Motor neuron (in vitro differentiated cells): Measurements from ENCODE around the gene TMEM242. TPM values are rescaled to one million over a fixed set of nuclear protein-coding genes. Genes with fewer than 3 reads are reported as not detected.
"Not testable (repeated sequence)": the region's sequence is repeated elsewhere in the genome, so short reads cannot be mapped to it uniquely, and the experiment has no call there.

ENCODE experiments used
- ATAC-seq, 8 experiments: fragments of 200-7000 bp; cut with Tn5 transposase; replicated peaks in 6 of 8; 2 replicates each; pipeline ENCODE4 v1.8.0; 2021; ENCODE audit warnings: mild to moderate bottlenecking in 8 of 8, moderate library complexity in 8 of 8
- H3K27ac ChIP-seq, 2 donors: fragments of 250-450 bp; sonication (Bioruptor Pico); 2 replicates each; pipeline ENCODE4 v1.9.0; 2021; ENCODE audit warnings: antibody characterized with exemption in 2 of 2, mild to moderate bottlenecking in 2 of 2, moderate library complexity in 1 of 2
- H3K4me1 ChIP-seq, 2 donors: fragments of 250-450 bp; sonication (Bioruptor Pico); replicated peaks in 1 of 2; 2 replicates each; pipeline ENCODE4 v1.6.1; 2021; ENCODE audit warnings: antibody characterized with exemption in 2 of 2, mild to moderate bottlenecking in 2 of 2, moderate library complexity in 1 of 2
- H3K4me3 ChIP-seq, 5 donors: fragments of 250-450 bp; sonication (Bioruptor Pico); 2 replicates each; pipeline ENCODE4 v1.9.0; 2021; ENCODE audit warnings: antibody characterized with exemption in 5 of 5, mild to moderate bottlenecking in 5 of 5, moderate library complexity in 4 of 5
- WGBS, 10 experiments: fragments of 450-650 bp; shearing (Covaris generic); methylation state at CpG; one replicate each; pipeline ENCODE4 v1.0.0; 2022; 5-methylcytosine and 5-hydroxymethylcytosine counted together
- in situ Hi-C, 9 experiments: fragments of 400-800 bp; cut with MboI; loops; one replicate each; pipeline ENCODE4 v1.15.0; 2021; ENCODE audit warnings: low sequenced_read_pairs in 9 of 9, low pct_unique_long_range_greater_than_20kb in 2 of 9; ENCODE audit not compliant: unreplicated experiment in 9 of 9
- total RNA-seq, 8 experiments: library from RNA; unstranded; fragments of 300-600 nt; gene quantifications; 2 replicates each; pipeline versions ENCODE4 v1.2.3 to v1.2.4, GENCODE V29; 2022

The TMEM242 gene
- 10 to 100 TPM in 7 of 8 experiments, 1 to 10 TPM in 1; 9.6 to 16.9 (median 11.5) TPM for total RNA-seq

DNA sequence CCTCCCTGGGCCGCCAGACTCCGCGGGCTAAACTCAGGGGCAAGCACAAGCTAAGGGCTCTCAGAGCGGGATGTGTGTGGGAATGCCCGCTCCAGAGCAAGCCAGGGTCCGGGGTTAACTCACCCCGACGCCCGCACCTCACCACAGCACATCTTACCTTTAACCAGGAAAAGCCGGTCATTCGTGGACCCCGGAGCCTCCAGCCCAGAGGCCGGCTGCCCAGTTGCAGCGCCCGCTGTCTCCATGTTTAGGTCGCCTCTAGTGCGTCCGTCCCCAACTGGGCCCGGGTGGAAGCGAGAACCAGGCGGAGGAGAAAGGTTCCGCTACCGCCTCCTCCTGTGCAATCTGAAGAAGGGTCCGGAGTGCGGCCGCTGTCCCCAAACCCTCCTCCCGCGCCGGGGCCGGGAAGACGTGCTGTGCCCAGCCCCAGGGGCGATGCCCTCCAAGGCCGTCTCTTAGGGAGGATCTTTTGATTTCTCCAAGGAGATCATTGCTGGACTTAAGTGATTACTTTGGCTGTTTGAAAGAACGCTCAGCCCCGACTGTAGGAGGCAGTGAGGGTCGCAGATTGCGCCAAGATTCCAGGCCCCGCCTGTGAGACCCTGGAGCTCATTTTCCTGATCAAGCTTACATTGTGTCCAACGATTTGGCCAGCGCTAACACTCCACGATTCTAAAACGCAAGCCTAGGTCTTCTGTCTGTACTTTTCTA lies at the start of gene TMEM242:
TSS of gene TMEM242 (minus strand) at position 265 of the 711 bp plus-strand sequence. CDS start at position 245, 20 bp downstream.
- Histone ChIP-seq H3K4me1 (peaks cover 3 to 14% of the 10 kb centered on the region in 2 donors), H3K27ac (peak within 1 kb of the TSS; percentile 86 to 89), H3K4me3 (peak within 1 kb of the TSS; percentile 70 to 97 (median 83))
- 0 to 7% (median 1%) methylated on average over 1 to 14 of the region's 42 CpGs; no CpG with 5 or more reads in 4 of the 10 experiments for WGBS, 10 experiments
- in situ Hi-C loops = loop anchor here in 1 of 9 experiments (25.0 kb wide), 1 partner anchor 739 kb away; no protein-coding TSS in a partner anchor
- peak; percentile 91 to 96 (median 94) for ATAC-seq

DNA sequence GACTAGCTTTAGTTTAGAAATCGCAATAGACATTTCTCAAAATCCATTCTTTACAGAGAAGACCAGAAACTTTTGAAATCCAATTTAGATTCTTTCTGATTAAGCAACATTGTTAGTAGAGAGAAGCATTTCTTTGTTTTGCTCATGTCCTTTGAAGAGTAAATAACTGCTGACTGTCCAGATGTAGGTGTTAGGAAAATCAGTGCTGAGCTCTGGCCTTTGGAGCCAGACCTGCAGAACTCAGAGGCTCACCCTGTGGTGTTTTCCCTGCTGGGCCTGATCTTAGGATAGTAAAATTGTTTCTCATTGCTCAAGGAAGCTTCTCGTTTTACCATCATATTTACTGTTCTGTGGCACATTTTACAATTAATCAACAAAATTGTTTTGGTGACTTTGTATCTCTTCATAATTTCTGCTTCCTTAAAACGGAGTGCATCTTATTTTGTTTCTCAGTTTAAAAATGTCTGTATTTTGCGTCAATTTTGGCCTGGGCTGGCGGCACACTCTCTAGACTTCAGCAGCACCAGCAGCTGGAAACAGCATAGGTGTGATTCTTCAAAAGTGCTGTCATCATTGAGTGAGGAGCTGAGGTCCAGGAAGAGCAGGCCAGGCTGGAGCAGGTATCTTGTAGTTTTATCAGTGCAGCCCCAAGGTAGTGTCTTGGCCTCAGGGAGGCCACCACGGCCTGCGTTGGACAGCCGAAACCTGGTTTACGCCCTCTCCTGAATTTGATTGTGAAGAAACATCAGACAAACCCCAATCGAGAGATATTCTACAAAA lies 49.4 kb upstream of the TMEM242 start:
- no peak overlapping the region for H3K27ac ChIP-seq
- no peak overlapping the region for H3K4me3 ChIP-seq
- ATAC-seq = no peak
- in situ Hi-C loops = no loop called here
- WGBS, 10 experiments = 72 to 100% (median 86%) methylated on average over 2 to 10 of the region's 10 CpGs; no CpG with 5 or more reads in 1 of the 10 experiments
- H3K4me1 ChIP-seq = peaks cover 3 to 5% of the 10 kb centered on the region in 2 donors

DNA sequence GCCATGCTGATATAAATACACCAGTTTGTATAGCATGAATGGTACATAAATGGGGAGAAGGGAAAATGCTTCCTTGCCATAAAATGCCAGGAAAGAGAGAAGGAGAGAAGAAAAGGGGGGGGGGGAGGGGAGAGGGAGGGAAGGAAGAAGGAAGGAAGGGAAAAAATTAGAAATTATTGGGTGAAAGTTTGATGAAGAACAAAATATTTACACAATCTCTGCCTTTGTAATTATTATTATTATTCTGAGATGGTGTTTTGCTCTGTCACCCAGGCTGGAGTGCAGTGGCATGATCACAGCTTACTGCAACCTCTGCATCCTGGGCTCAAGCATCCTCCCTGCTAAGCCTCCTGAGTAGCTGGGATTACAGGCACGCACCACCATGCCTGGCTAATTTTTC lies 47.4 kb upstream of the TMEM242 start:
- in situ Hi-C loops = no loop called here
- ATAC-seq = no peak
- no peak overlapping the region for H3K4me3 ChIP-seq
- no peak overlapping the region for H3K27ac ChIP-seq
- H3K4me1 ChIP-seq = peaks cover 3 to 5% of the 10 kb centered on the region in 2 donors
- WGBS, 10 experiments = 50 to 100% methylated on average over 1 of the region's 1 CpG; no CpG with 5 or more reads in 8 of the 10 experiments

DNA sequence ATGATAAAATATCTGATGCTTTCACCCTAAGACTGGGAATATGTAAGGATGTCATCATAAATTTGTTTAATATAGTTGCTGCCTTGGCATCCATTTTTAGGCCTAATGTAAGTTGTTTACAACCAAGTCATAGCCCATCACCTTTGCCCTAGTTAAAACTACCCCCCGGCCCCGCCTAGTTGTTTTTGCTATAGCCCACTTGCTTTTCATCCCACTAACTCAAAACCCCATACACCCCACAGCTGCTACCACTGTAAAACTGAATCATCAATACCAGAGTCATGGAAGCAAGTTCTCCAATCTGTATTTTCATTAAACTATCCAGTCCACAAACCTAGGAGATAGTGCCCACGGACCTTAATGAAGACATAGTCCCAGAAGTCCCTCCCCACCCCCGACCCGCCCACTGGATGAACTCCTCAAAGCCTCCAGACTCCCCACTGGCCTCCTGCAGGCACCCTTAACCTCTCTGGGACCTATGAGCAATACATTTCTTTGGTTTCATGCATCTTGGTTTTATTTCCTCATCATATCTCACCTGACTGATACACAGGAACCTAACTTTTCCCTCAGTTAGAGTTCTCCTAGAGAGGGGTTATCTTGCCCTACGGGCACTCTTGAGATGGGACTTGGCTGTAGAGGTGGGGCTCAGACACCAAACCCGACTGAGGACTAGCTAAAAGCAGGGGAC lies 45.2 kb upstream of the TMEM242 start:
- WGBS, 10 experiments = 0 to 94% (median 46%) methylated on average over 1 to 4 of the region's 7 CpGs; no CpG with 5 or more reads in 3 of the 10 experiments
- ATAC-seq = no peak
- H3K4me3 ChIP-seq = no peak overlapping the region
- in situ Hi-C loops = no loop called here
- no peaks in the 10 kb centered on the region for H3K4me1 ChIP-seq
- no peak overlapping the region for H3K27ac ChIP-seq

DNA sequence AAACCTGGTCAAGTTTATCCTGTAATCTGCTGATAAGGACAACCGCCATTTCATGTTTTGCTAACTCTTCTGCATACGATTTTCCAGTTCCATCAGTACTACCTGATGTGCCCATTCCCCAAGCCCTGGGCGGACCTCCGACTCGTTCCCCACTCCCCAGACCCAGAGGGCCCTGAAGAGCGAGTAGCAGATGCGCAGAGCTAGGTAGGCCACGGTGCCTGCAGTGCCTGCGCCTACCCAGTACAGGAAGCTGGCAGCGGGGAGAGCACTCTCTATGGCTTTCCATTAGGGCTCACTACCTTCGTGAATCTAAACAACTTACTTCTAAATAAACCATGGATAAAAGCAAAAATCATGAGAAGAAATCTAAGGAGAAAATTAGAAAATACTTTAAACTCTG lies 43.3 kb upstream of the TMEM242 start:
- WGBS, 10 experiments = 62 to 100% (median 83%) methylated on average over 2 to 11 of the region's 11 CpGs
- Histone ChIP-seq H3K4me1 (no peaks in the 10 kb centered on the region), H3K4me3 (no peak overlapping the region), H3K27ac (no peak overlapping the region)
- in situ Hi-C loops = no loop called here
- no peak for ATAC-seq

DNA sequence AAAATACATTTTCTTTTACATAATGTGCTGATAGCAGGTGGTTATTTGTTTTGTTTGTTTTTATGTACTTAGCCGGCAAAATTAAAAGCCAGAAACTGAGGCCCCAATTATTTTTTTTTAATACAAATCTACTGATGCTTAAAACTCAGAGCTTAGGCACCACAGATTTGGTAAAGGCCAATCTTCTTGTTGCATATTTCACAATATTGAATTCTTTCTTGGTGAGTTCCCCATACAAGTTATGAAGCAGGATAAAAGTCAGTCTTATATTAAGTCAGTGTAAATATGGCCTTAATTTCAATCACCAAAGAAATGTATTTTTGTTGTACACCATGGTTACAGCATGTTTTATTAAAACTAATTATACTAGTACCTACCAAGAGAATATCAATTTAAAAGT lies 41.4 kb upstream of the TMEM242 start:
- Histone ChIP-seq H3K4me3 (no peak overlapping the region), H3K4me1 (no peaks in the 10 kb centered on the region), H3K27ac (no peak overlapping the region)
- WGBS, 10 experiments = 67 to 100% (median 94%) methylated on average over 1 of the region's 1 CpG; no CpG with 5 or more reads in 1 of the 10 experiments
- no peak for ATAC-seq
- in situ Hi-C loops = no loop called here

DNA sequence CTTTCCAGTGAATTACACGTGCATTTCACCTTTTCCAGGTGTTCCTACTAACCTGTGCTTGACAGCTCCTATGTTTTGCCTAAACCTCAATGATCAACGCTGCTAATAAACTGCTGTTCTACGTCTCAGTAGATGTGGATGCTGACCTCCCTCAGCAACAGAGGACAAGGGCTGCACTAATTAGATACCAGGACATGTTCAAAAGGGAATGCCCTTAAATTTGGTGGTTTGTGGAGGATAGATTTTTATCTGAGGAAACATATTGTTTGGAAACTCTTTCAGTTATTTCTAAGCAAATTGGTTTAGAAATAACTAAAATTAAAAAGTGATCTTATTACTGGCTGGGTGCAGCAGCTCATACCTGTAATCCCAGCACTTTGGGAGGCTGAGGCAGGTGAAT lies 38.6 kb upstream of the TMEM242 start:
- peaks cover 0 to 5% of the 10 kb centered on the region in 2 donors for H3K4me1 ChIP-seq

DNA sequence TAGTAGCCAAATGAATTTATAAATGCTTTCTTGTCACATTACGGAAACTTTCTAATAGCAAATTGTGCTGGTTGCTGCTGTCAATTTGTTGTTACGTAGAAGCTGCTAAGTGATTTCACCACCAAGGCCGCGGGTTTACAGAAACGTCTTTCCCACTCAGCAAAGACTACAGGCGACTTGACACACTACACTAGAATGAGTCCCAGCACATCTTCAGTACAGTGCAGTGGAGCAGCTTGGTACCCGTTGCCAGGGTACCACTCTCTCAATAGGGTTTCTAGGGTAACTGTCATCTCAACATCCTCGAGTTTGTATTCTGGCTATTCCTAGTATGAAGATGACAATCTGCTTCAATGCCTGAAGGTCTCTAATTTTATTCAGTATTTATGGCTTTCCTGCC lies 35.0 kb upstream of the TMEM242 start:
- H3K27ac ChIP-seq = no peak overlapping the region
- WGBS, 10 experiments = 60 to 95% (median 83%) methylated on average over 1 to 8 of the region's 8 CpGs; no CpG with 5 or more reads in 2 of the 10 experiments
- ATAC-seq = peak in 1 of 8 experiments; percentile 50
- in situ Hi-C loops = no loop called here
- no peak overlapping the region for H3K4me3 ChIP-seq
- peaks cover 0 to 5% of the 10 kb centered on the region in 2 donors for H3K4me1 ChIP-seq

More for the DNA sequence above, 38.6 kb upstream of the TMEM242 start:
- Histone ChIP-seq H3K27ac (no peak overlapping the region), H3K4me3 (no peak overlapping the region)
- in situ Hi-C loops = no loop called here
- ATAC-seq = no peak
- WGBS, 10 experiments = 30 to 93% (median 80%) methylated on average over 1 to 3 of the region's 3 CpGs; no CpG with 5 or more reads in 2 of the 10 experiments

DNA sequence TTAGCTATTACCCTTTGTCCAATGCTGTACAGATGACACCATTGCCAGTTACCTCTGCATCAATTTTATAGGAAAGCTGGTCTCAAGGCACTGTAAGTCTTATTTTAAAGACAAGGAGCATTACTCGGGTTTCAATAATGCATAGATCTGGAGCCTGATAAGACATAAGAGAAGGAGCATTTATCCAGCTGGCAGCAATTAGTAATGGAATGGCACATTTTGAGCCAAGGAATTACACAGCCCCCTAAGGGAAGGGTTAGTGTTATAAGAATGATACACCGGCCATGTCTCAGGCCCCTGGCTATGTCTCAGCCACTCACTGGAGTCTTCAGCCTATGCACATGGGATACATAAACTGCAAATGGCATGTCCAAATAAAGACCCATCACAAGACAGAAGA lies 23.1 kb upstream of the TMEM242 start:
- Histone ChIP-seq H3K4me3 (no peak overlapping the region), H3K27ac (no peak overlapping the region), H3K4me1 (no peaks in the 10 kb centered on the region)
- 0 to 100% (median 69%) methylated on average over 1 to 2 of the region's 2 CpGs; no CpG with 5 or more reads in 2 of the 10 experiments for WGBS, 10 experiments
- ATAC-seq = peak in 1 of 8 experiments; percentile 90
- in situ Hi-C loops = no loop called here

DNA sequence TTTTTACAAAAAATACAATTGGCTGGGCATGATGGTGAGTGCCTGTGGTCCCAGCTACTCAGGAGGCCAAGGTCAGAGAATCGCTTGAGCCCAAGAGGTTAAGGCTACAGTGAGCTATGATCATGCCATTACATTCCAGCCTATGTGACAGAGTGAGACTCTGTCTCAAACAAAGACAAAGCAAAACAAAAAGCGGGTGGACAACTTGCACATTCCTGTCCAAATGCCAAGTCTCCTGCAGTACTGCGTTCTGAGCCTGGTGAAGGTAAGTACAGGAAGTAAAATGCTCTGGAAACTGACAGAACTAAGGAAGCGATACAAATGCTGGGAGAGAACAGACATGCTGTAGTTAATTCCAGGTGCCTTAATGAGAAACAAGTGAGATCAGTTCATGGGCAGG lies 20.4 kb upstream of the TMEM242 start:
- Histone ChIP-seq H3K27ac (no peak overlapping the region), H3K4me1 (no peaks in the 10 kb centered on the region), H3K4me3 (no peak overlapping the region)
- 0 to 100% (median 92%) methylated on average over 1 to 4 of the region's 4 CpGs; no CpG with 5 or more reads in 1 of the 10 experiments for WGBS, 10 experiments
- ATAC-seq = no peak
- in situ Hi-C loops = no loop called here

DNA sequence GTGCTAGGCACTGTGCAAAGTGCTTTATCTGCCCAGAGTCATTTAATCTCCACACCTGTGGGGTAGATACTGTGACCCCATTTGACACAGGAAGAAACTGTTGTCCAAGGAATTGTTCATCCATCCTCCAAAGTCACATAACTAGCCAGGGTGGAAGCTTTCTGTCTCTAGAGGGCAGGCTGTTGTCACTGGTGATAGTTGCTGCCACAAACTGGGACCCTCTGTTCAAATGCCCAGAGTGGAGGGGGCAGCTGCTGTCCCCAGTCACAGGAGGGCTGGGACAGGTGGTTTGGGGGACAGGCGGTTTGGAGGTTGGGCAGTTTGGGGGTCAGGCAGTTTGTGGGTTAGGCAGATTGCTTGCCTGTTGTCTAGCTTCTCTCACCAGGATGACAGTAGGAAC lies 16.1 kb upstream of the TMEM242 start:
- Histone ChIP-seq H3K27ac (no peak overlapping the region), H3K4me1 (no peaks in the 10 kb centered on the region), H3K4me3 (no peak overlapping the region)
- in situ Hi-C loops = no loop called here
- no peak for ATAC-seq
- WGBS, 10 experiments = 80% methylated on average over 1 of the region's 1 CpG; no CpG with 5 or more reads in 9 of the 10 experiments

DNA sequence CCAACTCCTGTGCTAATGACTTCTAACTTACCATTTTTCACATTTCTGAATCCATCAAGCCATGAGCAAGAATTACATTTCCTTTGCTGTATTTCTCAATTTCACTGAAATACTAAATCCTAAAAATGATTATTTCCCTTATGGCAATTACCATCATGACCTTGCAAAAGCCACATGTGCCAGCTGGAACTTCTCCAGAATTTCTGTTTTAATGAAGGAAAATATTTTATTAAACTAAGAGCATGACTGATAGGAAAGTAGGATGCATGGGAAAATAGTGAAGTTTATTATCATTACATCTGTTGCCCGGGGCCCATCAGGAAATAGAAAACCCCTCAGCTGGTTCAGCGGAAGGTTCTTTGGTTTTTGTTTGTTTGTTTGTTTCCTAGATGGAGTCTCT lies 14.4 kb upstream of the TMEM242 start:
- no peak for ATAC-seq
- H3K4me3 ChIP-seq = no peak overlapping the region
- in situ Hi-C loops = no loop called here
- WGBS, 10 experiments = 75 to 100% (median 97%) methylated on average over 1 to 2 of the region's 2 CpGs; no CpG with 5 or more reads in 2 of the 10 experiments
- no peak overlapping the region for H3K27ac ChIP-seq
- no peaks in the 10 kb centered on the region for H3K4me1 ChIP-seq

DNA sequence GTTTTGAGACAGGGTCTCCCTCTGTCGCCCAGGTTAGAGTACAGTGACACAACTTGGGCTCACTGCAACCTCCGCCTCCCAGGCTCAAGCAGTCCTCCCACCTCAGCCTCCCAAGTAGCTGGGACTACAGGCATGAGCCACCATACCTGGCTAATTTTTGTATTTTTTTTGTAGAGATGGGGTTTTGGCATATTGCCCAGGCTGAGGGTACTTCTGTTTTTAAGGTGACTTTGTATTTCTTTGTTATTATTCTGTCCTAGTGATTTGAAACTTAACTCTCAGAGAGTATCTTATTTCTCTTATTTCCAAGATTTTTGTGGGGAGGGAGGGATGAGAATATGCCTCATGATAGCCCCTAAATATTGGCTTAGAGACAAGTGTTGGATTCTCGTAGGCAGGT lies 14.0 kb upstream of the TMEM242 start:
- H3K4me3 ChIP-seq, ATAC-seq, in situ Hi-C loops, H3K27ac ChIP-seq, H3K4me1 ChIP-seq: not testable (repeated sequence)
- WGBS, 10 experiments = 0 to 93% (median 75%) methylated on average over 1 to 3 of the region's 3 CpGs; no CpG with 5 or more reads in 4 of the 10 experiments
